Measurements from ENCODE around the gene SCFD2. TPM values are rescaled to one million over a fixed set of nuclear protein-coding genes. Genes with fewer than 3 reads are reported as not detected.

Gene SCFD2
- total and polyA plus RNA-seq, 2 of the 8 experiments (the other 6 are each of a cell fraction or from before 2014, with no cell fraction given), result 6.2 to 10.2 TPM

DNA sequence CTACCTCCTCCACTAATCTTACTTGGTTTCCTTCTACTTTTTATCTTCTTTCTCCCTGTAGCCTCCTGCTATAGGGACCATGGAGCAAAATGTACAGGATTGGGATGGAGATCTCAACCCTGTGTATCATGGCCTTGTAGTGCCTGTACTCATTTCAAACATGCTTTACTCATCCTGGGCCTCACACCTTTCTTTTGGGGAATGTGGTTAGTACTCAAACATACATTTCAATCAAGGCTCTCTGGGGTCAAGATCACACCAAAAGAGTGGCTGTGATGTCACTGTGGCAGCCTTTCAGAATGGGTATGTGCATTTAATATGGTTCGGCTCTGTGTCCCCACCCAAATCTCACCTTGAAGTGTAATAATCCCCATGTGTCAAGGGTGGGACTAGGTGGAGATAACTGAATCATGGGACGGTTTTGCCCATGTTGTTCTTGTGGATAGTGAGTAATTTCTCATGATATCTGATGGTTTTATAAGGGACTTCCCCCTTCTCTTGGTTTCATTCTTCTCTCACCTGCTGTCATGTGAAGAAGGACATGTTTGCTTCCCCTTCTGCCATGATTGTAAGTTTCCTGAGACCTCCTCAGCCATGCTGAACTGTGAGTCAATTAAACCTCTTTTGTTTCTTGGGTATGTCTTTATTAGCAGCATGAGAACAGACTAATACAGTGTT is 298.6 kb downstream of the SCFD2 start:
- Histone ChIP-seq H4K8ac (ENCODE audit: extremely low read depth, insufficient read depth, low read length) (no peak overlapping the region), H3K9ac (replicated peaks in 1 of 4; ENCODE audit: extremely low read depth in 1 of 4, low read depth in 3 of 4, low read length in 3 of 4) (no peak overlapping the region), H3K9me3 (ENCODE audit: insufficient read depth in 2 of 2, low read depth in 1 of 2, low read length in 1 of 2) (no peaks in the 10 kb centered on the region), H4K91ac (replicated peaks; ENCODE audit: insufficient read length, low read length) (no peak overlapping the region), H3K4me2 (ENCODE audit: insufficient read depth in 1 of 2, low read depth in 2 of 2, low read length in 2 of 2) (no peak overlapping the region), H3K27ac (ENCODE audit: low read depth, low read length) (no peak overlapping the region), H3K36me3 (ENCODE audit: control insufficient read depth in 2 of 4, insufficient read depth in 4 of 4, low read length in 3 of 4) (no peaks in the 10 kb centered on the region; a peak in 1 of 8 replicates), H3K23ac (ENCODE audit: insufficient read length) (no peak overlapping the region), H2BK20ac (ENCODE audit: low read length) (no peak overlapping the region), H2BK5ac (ENCODE audit: low read depth, low read length) (no peak overlapping the region), H3K4me1 (replicated peaks in 1 of 4; ENCODE audit: control insufficient read depth in 3 of 4, insufficient read depth in 4 of 4, low read length in 3 of 4) (no peaks in the 10 kb centered on the region), H2AFZ (ENCODE audit: low read length) (no peak overlapping the region), H3K18ac (ENCODE audit: extremely low read depth, low read length) (no peak overlapping the region), H3K27me3 (replicated peaks in 1 of 4; ENCODE audit: control insufficient read depth in 3 of 4, extremely low read depth in 1 of 4, insufficient read depth in 3 of 4, low read length in 3 of 4) (no peaks in the 10 kb centered on the region), H2BK15ac (ENCODE audit: low read length) (no peak overlapping the region), H3K56ac (replicated peaks; ENCODE audit: insufficient read length, low read depth, low read length) (no peak overlapping the region), H3K79me2 (ENCODE audit: control insufficient read depth in 1 of 2, insufficient read depth in 2 of 2, low read length in 2 of 2) (no peaks in the 10 kb centered on the region), H3K14ac (ENCODE audit: insufficient read length) (no peak overlapping the region), H4K20me1 (replicated peaks in 1 of 2; ENCODE audit: control insufficient read depth in 1 of 2, insufficient read depth in 2 of 2, low read length in 2 of 2) (no peaks in the 10 kb centered on the region), H3K4me3 (ENCODE audit: extremely low read depth in 1 of 4, insufficient read depth in 2 of 4, low read depth in 3 of 4, low read length in 4 of 4) (no peak overlapping the region), H3K79me1 (ENCODE audit: low read depth, low read length) (no peaks in the 10 kb centered on the region), H2BK120ac (replicated peaks; ENCODE audit: low read depth, low read length) (no peak overlapping the region), H4K5ac (ENCODE audit: insufficient read length, low read depth, low read length) (no peak overlapping the region), H2AK5ac (ENCODE audit: low read depth, low read length) (no peak overlapping the region), H3K4ac (replicated peaks; ENCODE audit: insufficient read length, low read depth, low read length) (no peak overlapping the region), H3K23me2 (ENCODE audit: low read depth, low read length) (no peaks in the 10 kb centered on the region), H2BK12ac (ENCODE audit: low read depth, low read length) (no peak overlapping the region)
- POLR2A ChIA-PET (ENCODE audit: partially characterized antibody), result no interaction called here
- FAIRE-seq (no peak), DNase-seq (ENCODE audit: low read depth in 1 of 2, low spot score in 2 of 2) (no peak)
- CTCF ChIA-PET (ENCODE audit: partially characterized antibody), result no interaction called here
- WGBS, 2 experiments (ENCODE audit: extremely low coverage in 1 of 2, insufficient coverage in 1 of 2, insufficient read length in 1 of 2, insufficient replicate concordance in 2 of 2, low coverage in 1 of 2, low lambda C conversion rate in 2 of 2, missing lambda C conversion rate in 1 of 2), result 81% methylated on average over 2 of the region's 2 CpGs; no CpG with 5 or more reads in 1 of the 2 experiments
- TF ChIP-seq RBBP5 (IDR thresholded peaks at IDR 0.05; ENCODE audit: borderline replicate concordance, low read depth, low read length), result no peak
- no peak for TF ChIP-seq BACH1 (IDR thresholded peaks at IDR 0.05; ENCODE audit: low read length)
- TF ChIP-seq CEBPB (IDR thresholded peaks at IDR 0.05; ENCODE audit: low read depth, low read length), result no peak
- TF ChIP-seq HDAC6 (IDR thresholded peaks at IDR 0.05; ENCODE audit: low read depth, low read length), result no peak
- no peak for TF ChIP-seq SAP30 (IDR thresholded peaks at IDR 0.05; ENCODE audit: insufficient read depth, insufficient replicate concordance, low read length)
- TF ChIP-seq BCL11A (IDR thresholded peaks at IDR 0.05; ENCODE audit: low read depth in 2 of 2, low read length in 2 of 2), result no peak
- TF ChIP-seq SIN3A (conservative IDR thresholded peaks at IDR 0.05 in 1 of 2, IDR thresholded peaks at IDR 0.05 in 1 of 2; ENCODE audit: low read depth in 1 of 2, low read length in 2 of 2), result no peak
- no peak for TF ChIP-seq CBX8 (IDR thresholded peaks at IDR 0.05; ENCODE audit: borderline replicate concordance, low read depth, low read length)
- no peak for TF ChIP-seq POLR2A (IDR thresholded peaks at IDR 0.05; ENCODE audit: control extremely low read depth in 1 of 2, low read depth in 2 of 2, low read length in 2 of 2)
- no peak for TF ChIP-seq KDM1A (IDR thresholded peaks at IDR 0.05; ENCODE audit: borderline replicate concordance, low read length)
- TF ChIP-seq SP1 (IDR thresholded peaks at IDR 0.05; ENCODE audit: low read depth, low read length), result no peak

All from H1 (cell line).